Measurements from ENCODE around the gene MSH3. TPM values are rescaled to one million over a fixed set of nuclear protein-coding genes. Genes with fewer than 3 reads are reported as not detected.
"Not testable (repeated sequence)": the region's sequence is repeated elsewhere in the genome, so short reads cannot be mapped to it uniquely, and the experiment has no call there.

Gene MSH3
- total RNA-seq, 1 experiment from 2014 or later, result 2.9 TPM

DNA sequence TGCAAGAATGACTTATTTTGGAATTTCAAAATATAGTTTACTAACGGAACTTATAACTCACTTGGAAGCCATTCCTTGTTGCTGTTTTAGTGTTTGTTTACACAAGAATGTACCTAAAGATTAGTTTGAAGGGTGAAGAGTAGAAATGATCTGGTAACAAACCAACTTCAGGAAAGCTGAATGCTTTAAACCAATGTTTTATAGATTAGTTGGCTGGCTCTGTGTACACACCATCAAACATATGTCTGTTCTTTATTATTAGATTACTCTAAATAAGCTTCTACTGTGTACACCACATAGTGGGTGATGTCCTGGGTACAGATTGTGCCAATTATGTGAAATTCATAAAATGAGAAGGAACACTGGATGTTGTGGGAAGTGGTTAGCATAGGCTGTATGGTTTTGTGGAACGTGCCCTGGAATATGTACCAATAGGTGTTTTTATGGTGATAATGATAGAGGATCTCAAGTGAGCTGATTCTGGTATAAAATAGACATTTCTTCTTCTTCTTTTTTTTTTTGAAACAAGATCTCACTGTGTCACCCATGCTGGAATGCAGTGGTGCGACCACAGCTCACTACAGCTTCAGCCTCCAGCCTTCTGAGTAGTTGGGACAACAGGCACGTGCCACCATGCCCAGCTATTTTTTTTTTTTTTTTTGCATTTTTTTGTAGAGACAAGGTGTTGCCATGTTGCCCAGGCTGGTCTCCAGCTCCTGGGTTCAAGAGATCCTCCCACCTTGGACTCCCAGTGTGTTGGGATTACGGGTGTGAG lies 109.6 kb downstream of the MSH3 start:
- DNase-seq (ENCODE audit: low read depth), result no peak
- in situ Hi-C loops (cut with HindIII; ENCODE audit: low pct_unique_long_range_greater_than_20kb, low sequenced_read_pairs), result no loop called here

DNA sequence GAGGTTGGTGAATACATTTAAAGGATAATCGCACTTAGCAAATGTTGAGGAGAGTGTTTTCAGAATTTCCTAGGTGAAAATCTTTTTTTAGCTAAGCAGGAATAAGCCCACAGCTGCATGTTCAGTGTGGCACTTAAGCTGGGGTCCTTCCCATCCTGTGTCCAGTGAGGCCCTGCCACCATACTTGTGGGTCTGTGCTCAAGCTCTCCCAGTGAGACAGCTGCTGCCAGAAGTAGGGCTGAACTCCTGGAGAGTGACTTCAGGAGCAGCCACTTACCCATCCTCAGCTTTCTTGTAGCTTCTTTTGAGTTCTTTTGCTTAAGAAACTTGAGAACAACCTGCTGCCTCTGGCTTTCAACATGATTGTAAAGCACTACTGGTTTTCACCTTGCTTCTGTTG lies 110.3 kb downstream of the MSH3 start:
- in situ Hi-C loops (cut with HindIII; ENCODE audit: low pct_unique_long_range_greater_than_20kb, low sequenced_read_pairs), result no loop called here
- no peak for DNase-seq (ENCODE audit: low read depth)

DNA sequence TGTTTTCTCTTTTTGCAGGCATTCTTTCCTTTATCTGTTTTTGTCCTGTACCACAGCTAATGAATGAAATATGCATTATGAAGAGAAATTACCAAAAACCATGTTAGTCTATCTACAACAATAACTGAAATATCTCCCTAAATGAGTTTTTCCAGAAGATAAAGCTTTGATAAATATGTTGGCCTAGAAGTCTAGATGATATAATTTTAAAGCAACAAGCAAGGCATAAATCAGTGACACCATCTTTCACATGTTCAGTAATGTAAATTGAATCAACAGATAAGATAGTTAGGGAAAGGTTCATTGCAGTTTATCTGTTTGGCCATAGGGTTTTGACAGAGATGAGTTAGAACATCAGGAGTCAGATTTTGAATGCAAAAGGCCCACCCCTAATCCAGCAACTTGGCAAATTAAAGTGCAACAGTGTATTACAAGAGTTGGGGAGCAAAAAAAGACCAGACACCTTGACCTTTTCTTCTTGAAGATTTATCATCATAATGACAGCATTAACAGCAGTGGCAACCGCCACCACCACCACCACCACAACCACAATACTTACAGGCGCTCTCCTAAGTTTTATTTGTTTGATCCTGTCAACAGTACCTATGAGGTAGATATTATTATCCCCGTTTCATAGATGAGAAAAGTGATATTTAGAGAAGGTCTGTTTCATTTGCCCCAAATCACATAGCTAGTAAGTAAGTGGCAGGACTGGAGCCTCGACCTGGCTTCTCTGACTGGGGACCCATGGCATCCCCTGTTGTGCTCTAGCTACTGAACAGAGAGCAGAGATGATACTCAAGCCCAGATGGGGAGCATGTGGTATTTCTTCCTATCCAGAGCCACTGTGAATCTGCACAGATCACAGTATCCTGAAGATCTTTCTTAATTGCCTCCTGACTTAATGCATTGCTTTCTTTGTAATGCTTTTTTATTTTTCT lies 123.2 kb downstream of the MSH3 start:
- DNase-seq (ENCODE audit: low read depth), result no peak
- in situ Hi-C loops (cut with HindIII; ENCODE audit: low pct_unique_long_range_greater_than_20kb, low sequenced_read_pairs), result no loop called here

DNA sequence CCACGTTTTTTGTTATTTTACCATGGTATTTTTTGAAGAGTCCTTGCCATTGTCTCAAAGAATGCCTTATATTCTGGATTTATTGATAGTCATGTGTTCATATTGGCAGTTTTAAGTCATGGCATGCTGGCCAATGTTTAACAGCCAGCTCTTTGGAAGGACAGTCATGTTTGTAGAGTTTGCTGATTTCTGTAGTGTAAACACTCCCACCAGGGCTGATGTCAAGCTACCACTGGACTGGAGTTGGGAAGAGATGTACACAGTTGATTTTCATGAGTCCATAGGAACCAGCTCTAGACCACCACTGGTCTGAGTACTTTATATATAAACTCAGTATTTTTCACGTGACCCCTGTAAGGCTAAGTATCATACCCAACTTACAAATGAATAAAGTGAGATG lies 125.6 kb downstream of the MSH3 start:
- in situ Hi-C loops (cut with HindIII; ENCODE audit: low pct_unique_long_range_greater_than_20kb, low sequenced_read_pairs), result no loop called here
- peak; percentile 6 for DNase-seq (ENCODE audit: low read depth)

DNA sequence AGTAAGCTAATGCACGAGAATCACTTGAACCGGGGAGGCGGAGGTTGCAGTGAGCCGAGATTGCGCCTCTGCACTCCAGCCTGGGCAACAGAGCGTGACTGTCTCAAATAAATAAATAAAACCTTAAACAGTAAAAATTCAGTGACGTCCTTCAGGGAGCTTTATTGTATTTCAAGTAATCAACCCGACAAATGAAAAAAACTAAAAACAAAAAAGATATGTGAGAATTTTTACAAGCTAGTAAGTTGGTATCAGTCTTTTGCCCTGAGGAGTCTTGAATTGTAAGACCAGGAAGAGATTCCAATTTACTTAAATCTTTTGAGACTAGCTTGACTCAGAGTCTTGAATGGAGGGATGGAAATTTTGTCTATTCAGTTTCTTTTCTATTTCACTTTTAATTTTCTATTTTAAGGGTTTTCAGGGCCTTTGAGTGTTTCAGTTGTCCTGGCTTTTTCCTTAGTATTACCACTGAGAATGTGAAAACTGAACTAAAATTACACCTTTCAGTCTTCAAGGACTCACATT lies 126.4 kb downstream of the MSH3 start:
- in situ Hi-C loops (cut with HindIII; ENCODE audit: low pct_unique_long_range_greater_than_20kb, low sequenced_read_pairs), result no loop called here
- peak; percentile 78 for DNase-seq (ENCODE audit: low read depth)

DNA sequence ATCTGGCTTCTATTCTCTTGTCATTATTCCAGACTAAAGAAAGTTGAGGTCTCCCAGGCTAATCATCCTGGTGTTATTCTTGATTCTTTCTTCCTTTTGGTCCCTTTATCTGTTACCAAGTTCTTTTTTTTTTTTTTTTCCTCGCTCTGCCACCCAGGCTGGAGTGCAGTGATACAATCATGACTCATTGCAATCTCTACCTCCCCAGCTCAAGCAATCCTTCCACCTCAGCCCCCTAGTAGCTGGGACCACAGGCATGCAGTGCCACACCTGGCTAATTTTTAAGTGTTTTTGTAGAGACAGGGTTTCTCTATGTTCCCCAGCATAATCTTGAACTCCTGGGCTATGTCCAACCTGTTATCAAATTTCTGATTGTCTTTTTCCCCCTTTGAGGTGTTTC lies 126.9 kb downstream of the MSH3 start:
- peak; percentile 89 for DNase-seq (ENCODE audit: low read depth)
- in situ Hi-C loops (cut with HindIII; ENCODE audit: low pct_unique_long_range_greater_than_20kb, low sequenced_read_pairs), result no loop called here

DNA sequence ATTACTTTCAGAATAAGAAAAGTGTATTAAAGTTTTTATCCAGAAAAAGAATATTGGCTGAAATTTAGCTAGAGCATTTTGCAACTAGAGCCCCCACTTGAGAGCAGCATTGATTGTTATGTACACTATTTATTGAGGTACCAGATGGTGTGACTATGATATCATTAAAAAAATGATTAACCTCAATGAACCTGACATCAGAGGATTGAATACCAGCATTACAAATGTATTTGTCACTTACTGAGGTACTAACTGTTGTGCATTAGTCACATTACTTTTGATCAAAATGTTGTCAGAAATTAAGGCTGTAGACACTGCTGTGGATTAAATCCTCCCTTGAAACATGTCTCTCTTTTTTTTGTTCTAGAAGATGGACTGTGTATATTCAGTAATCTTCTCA lies 128.2 kb downstream of the MSH3 start:
- no peak for DNase-seq (ENCODE audit: low read depth)
- in situ Hi-C loops (cut with HindIII; ENCODE audit: low pct_unique_long_range_greater_than_20kb, low sequenced_read_pairs), result no loop called here

DNA sequence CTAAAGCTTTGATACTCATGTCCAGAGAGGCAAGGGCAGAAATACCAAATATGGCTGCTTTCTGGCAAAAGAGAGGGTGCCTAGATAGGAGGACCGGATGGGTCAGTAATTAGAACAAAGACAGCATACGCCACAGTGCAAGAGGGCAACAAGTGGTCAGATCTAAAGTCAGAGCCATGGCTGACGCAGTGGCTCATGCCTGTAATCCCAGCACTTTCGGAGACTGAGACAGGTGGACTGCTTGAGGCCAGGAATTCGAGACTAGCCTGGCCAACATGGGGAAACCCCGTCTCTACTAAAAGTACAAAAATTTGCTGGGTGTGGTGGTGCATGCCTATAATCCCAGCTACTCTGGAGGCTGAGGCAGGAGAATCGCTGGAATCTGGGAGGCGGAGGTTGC lies 129.3 kb downstream of the MSH3 start:
- DNase-seq (ENCODE audit: low read depth); in situ Hi-C loops (cut with HindIII; ENCODE audit: low pct_unique_long_range_greater_than_20kb, low sequenced_read_pairs): not testable (repeated sequence)

DNA sequence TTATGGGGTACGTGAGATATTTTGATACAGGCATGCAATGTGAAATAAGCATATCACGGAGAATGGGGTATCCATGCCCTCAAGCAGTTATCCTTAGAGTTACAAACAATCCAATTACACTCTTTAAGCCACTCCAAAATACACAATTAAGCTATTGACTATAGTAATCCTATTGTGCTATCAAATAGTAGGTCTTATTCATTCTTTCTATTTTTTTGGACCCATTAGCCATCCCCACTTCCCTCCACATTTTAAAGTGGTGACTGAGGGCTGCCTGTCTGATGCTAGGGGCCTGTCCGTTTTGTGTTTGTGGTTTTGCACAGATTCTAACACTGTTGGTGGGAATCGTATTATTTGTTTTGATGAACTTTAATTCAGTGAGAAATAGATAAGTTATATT lies 130.0 kb downstream of the MSH3 start:
- in situ Hi-C loops (cut with HindIII; ENCODE audit: low pct_unique_long_range_greater_than_20kb, low sequenced_read_pairs), result no loop called here
- no peak for DNase-seq (ENCODE audit: low read depth)

DNA sequence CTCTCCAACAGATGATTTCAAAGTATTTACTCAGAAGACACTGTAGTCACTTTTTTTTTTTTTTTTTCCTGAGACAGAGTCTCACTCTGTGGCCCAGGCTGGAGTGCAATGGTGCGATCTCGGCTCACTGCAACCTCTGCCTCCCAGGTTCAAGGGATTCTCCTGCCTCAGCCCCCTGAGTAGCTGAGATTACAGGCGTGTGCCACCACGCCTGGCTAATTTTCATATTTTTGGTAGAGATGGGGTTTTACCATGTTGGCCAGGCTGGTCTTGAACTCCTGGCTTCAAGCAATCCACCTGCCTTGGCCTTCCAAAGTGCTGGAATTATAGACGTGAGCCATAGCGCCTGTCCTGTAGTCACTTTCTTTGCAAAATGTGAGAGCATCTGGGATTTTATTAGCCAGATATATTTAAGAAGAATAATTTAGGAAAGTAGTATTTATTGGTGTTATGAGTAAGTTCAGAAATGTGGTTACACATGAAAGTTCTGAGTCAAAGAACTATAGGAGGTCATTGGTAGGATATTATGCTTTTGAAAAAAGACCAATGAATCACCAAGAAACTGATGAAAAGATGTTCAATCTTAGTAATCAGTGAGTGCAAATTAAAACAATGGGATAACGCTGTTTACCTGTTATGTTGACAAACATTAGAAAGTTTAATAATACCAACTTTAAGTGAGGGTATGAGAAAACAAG lies 135.0 kb downstream of the MSH3 start:
- DNase-seq (ENCODE audit: low read depth); in situ Hi-C loops (cut with HindIII; ENCODE audit: low pct_unique_long_range_greater_than_20kb, low sequenced_read_pairs): not testable (repeated sequence)

DNA sequence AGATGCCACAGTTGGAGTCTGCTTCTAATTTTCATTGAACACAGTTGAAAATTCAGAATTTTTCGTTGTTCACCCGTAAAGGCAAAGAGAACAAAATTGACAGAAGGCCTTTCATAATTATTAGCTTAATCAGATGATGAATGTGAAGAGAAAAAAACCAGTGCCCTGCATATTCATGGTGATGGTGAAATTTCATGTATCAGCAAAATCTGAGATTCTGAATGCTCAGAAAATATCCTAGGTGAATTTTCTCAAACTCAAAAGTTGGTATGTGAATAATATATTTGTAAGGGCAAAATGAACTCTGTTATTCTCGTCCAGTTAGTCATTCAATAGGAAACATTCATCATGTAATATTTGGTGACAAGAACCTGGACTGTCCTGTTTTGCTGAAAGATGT lies 136.2 kb downstream of the MSH3 start:
- no peak for DNase-seq (ENCODE audit: low read depth)
- in situ Hi-C loops (cut with HindIII; ENCODE audit: low pct_unique_long_range_greater_than_20kb, low sequenced_read_pairs), result no loop called here

DNA sequence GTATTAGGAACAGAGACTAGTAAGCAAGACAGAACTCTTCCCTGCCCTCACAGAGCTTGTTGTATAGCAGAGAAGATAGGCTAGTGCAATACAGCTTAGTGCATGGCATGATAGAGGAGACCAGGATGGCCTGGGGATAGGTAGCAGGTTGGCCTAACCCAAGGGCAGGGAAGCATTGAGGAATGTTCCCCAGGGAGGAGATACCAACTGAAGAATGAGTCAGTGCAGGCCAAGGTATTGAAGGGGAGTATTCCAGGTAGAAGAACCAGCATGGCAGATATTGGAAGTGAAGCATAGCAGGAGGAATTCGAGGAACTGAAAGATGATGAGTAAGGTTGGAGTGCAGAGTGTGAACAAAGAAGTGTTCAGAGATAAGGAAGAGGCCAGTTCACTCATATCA lies 138.9 kb downstream of the MSH3 start:
- DNase-seq (ENCODE audit: low read depth), result no peak
- in situ Hi-C loops (cut with HindIII; ENCODE audit: low pct_unique_long_range_greater_than_20kb, low sequenced_read_pairs), result no loop called here

DNA sequence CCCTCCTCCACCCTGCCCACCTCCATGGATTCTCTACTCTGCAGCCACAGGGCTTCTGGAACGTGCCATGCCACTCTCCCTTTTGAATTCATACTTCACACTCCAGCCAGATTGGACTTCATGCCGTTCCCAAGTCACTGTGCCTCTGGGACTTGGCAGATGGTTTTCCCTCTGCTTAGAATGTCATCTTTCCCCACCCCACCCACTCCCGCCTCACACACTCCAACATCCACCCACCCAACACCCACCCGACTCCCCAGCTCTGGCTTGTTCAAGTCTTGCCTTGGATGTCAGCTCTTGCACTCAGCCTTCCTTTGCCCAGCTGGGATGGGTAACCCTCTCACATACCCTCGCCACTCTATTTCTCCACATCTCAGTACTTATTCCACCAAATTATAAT lies 142.4 kb downstream of the MSH3 start:
- no peak for DNase-seq (ENCODE audit: low read depth)
- in situ Hi-C loops (cut with HindIII; ENCODE audit: low pct_unique_long_range_greater_than_20kb, low sequenced_read_pairs), result no loop called here

DNA sequence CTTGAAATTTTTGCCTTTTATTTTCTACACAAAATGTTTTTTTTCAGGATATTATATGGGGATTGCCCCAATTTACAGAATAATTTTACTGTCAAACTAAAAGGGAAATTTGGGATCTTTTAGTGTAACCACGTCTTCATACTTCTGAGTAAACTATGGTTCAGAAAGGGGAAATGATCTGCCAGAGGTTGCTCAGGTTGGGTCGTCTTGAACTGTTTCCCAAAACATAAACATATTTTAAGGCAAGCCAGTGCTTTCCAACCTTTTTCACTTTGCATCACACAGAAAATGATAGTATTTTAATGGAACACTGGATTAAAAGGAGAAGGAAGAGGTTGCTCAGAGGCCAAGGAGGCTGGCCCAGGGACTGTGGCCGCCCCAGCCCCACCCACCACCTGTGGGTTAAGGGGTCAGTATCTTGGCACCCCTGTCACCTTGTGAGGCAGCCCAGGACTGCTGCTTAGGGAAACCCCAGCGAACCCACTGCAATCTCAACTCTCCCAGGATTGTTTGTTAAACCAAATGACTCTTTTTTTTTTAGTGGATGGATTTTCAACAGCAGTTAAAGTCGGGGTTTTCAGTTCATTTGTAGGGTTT lies 143.1 kb downstream of the MSH3 start:
- no peak for DNase-seq (ENCODE audit: low read depth)
- in situ Hi-C loops (cut with HindIII; ENCODE audit: low pct_unique_long_range_greater_than_20kb, low sequenced_read_pairs), result no loop called here

DNA sequence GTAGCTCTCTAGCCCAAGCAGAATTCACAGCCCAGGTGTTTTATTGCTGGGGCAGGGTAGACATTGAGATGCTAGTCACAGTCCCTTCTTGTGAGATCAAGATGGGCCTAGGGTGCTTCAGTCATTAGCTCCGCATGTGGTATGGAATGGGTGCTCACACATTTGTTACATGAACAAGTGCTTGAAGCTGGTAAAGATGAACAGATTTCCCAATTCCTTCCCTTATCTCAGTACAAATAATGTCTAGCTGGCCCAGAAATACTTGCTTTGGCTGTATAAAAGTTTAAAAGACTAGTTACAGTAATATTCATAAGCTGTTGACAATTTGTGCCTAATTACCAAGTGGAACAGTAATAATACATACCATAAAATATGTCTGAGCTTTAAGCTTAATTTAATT lies 143.7 kb downstream of the MSH3 start:
- in situ Hi-C loops (cut with HindIII; ENCODE audit: low pct_unique_long_range_greater_than_20kb, low sequenced_read_pairs), result no loop called here
- no peak for DNase-seq (ENCODE audit: low read depth)

DNA sequence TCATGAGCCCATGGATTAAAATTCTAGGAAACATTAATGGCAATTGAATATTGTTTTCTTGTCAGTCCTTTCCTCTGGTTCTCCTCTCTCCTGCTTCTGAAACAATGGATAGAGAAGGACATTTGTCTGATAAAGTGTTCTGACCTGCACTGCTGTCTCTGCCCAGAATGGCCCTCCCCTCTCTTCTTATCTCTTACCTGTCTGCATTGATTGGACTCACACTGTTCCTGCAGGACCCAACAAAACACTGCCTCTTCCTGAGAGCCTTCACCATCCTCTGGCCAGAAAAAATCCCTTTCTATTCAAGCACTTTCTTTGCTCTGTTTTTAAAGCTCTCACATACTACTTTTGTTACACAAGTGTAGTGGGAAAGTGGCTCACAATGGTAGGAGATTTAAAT lies 144.2 kb downstream of the MSH3 start:
- no peak for DNase-seq (ENCODE audit: low read depth)
- in situ Hi-C loops (cut with HindIII; ENCODE audit: low pct_unique_long_range_greater_than_20kb, low sequenced_read_pairs), result no loop called here

DNA sequence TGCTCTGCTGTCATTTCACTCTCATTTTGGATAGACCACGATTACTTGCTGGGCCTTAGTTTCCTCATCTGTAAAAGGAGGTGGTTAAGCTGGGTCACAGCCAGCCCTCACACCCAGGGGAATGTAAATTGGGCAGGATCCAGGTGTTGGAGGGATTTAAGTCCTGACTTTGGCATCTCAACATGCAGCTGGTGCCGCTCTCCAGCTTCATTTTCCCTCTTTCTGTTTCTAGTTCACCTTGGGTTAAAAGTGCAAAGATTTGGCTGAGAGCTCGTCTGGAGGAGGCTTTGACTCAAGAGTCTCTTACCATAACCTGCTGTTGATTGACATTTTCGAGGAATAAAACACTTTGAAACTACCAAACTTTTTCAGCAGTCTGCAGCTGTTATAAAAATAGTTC lies 144.6 kb downstream of the MSH3 start:
- no peak for DNase-seq (ENCODE audit: low read depth)
- in situ Hi-C loops (cut with HindIII; ENCODE audit: low pct_unique_long_range_greater_than_20kb, low sequenced_read_pairs), result no loop called here

DNA sequence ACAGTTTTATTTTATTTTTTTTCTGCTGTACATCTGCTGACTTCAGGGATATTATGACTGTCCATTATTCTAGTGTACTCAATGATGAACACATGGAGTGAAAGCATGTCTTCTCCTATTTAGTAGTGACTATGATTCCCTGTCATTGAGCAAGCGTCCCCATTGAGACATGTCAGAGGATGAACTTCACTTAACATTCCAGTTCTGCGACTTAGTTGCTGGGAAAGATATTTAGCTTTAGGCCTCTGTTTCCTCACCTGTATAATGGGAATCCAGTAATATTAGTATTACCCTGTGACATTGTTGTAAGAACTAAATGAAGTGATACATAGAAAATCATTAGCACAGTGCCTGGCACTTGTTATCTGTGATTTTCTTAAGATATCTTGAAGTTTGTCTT lies 145.1 kb downstream of the MSH3 start:
- no peak for DNase-seq (ENCODE audit: low read depth)
- in situ Hi-C loops (cut with HindIII; ENCODE audit: low pct_unique_long_range_greater_than_20kb, low sequenced_read_pairs), result no loop called here
